Loucy (cell line): ENCODE measurements around the gene LRIG1.

Source experiments
- EZH2phosphoT487 ChIP-seq: fragments of 200-600 bp; IDR thresholded peaks from 2 replicates; pipeline ENCODE4 v1.6.1; 2018; ENCODE audit warnings: antibody characterized with exemption, mild to moderate bottlenecking, moderate library complexity, borderline replicate concordance
- TF ChIP-seq, protein P1 (sequence below): fragments of 200-600 bp; sonication (generic); conservative IDR thresholded peaks from 2 replicates; pipeline ENCODE4 v1.5.1; 2014; ENCODE audit warnings: mild to moderate bottlenecking, antibody characterized with exemption, low read length

DNA sequence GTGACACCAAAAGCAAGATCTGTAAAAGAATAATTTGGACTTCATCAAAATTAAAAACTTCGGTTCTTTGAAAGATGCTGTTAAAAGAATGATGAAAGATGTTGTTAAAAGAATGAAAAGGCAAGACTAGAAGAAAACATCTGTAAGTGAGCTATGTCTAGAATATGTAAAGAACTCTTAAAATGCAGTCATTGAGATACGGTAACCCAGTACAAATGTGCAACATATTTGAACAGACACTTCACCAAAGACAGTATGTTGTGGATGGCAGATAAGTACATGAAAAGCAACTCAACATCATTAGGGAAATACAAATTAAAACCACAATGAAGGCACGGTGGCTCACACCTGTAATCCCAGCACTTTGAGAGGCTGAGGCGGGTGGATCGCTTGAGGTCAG is 139.5 kb downstream of the LRIG1 start:
- TF ChIP-seq, protein P1, sequence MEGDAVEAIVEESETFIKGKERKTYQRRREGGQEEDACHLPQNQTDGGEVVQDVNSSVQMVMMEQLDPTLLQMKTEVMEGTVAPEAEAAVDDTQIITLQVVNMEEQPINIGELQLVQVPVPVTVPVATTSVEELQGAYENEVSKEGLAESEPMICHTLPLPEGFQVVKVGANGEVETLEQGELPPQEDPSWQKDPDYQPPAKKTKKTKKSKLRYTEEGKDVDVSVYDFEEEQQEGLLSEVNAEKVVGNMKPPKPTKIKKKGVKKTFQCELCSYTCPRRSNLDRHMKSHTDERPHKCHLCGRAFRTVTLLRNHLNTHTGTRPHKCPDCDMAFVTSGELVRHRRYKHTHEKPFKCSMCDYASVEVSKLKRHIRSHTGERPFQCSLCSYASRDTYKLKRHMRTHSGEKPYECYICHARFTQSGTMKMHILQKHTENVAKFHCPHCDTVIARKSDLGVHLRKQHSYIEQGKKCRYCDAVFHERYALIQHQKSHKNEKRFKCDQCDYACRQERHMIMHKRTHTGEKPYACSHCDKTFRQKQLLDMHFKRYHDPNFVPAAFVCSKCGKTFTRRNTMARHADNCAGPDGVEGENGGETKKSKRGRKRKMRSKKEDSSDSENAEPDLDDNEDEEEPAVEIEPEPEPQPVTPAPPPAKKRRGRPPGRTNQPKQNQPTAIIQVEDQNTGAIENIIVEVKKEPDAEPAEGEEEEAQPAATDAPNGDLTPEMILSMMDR: no peak
- TF ChIP-seq EZH2phosphoT487: no peak
